DOHH2 (cell line): Measurements from ENCODE around the gene FAM151A.

Experiments used
- H3F3A ChIP-seq: fragments of 200-600 bp; sonication (generic), shearing (Covaris generic); 2 replicates; pipeline ENCODE4 v1.6.0; 2016; ENCODE audit warnings: antibody characterized with exemption, mild to moderate bottlenecking; ENCODE audit not compliant: control insufficient read depth, insufficient read depth
- H3K27ac ChIP-seq: fragments of 200-600 bp; sonication (generic); 2 replicates; pipeline ENCODE4 v1.5.1; 2014; ENCODE audit warnings: low read depth, mild to moderate bottlenecking, low read length, moderate library complexity
- H3K27me3 ChIP-seq: fragments of 200-600 bp; sonication (generic); 2 replicates; pipeline ENCODE4 v1.6.1; 2014; ENCODE audit warnings: mild to moderate bottlenecking, low read length, mixed read lengths; ENCODE audit not compliant: control insufficient read depth
- H3K36me3 ChIP-seq: fragments of 200-600 bp; sonication (generic); 2 replicates; pipeline ENCODE4 v1.6.1; 2014; ENCODE audit warnings: mild to moderate bottlenecking, low read length, moderate library complexity, mixed read lengths; ENCODE audit not compliant: control insufficient read depth
- H3K4me1 ChIP-seq: fragments of 200-600 bp; sonication (generic); 2 replicates; pipeline ENCODE4 v1.6.1; 2014; ENCODE audit warnings: mild to moderate bottlenecking, low read length, mixed read lengths; ENCODE audit not compliant: control insufficient read depth
- H3K4me2 ChIP-seq: fragments of 200-600 bp; sonication (generic); 2 replicates; pipeline ENCODE4 v1.6.0; 2014; ENCODE audit warnings: mild to moderate bottlenecking, low read length, moderate library complexity
- H3K4me3 ChIP-seq: fragments of 200-600 bp; sonication (generic); 2 replicates; pipeline ENCODE4 v1.5.1; 2014; ENCODE audit warnings: mild to moderate bottlenecking, low read length, mixed read lengths
- H3K79me2 ChIP-seq: fragments of 200-600 bp; sonication (generic); 2 replicates; pipeline ENCODE4 v1.6.1; 2014; ENCODE audit warnings: mild to moderate bottlenecking, low read length, mixed read lengths; ENCODE audit not compliant: control insufficient read depth
- H3K9me2 ChIP-seq: fragments of 200-600 bp; sonication (generic); replicated peaks from 2 replicates; pipeline ENCODE4 v1.6.1; 2014; ENCODE audit warnings: mild to moderate bottlenecking, low read length, mixed read lengths; ENCODE audit not compliant: control insufficient read depth
- H3K9me3 ChIP-seq: fragments of 200-600 bp; sonication (generic); 2 replicates; pipeline ENCODE4 v1.6.1; 2014; ENCODE audit warnings: antibody characterized with exemption, low read length, mixed read lengths; ENCODE audit not compliant: control insufficient read depth, insufficient read depth
- H4K20me1 ChIP-seq: fragments of 200-600 bp; sonication (generic); 2 replicates; pipeline ENCODE4 v1.6.0; 2014; ENCODE audit warnings: low read depth, mild to moderate bottlenecking, antibody characterized with exemption, low read length, moderate library complexity; ENCODE audit not compliant: control insufficient read depth, insufficient read depth
- CTCF ChIP-seq: fragments of 200-600 bp; sonication (generic); IDR thresholded peaks from one replicate; pipeline ENCODE4 v1.5.1; 2014; ENCODE audit warnings: antibody characterized with exemption, mild to moderate bottlenecking, low read depth, low read length; ENCODE audit not compliant: poor library complexity, severe bottlenecking
- EZH2phosphoT487 ChIP-seq: fragments of 200-600 bp; sonication (generic); IDR thresholded peaks from 2 replicates; pipeline ENCODE4 v1.6.1; 2017; ENCODE audit warnings: borderline replicate concordance, mild to moderate bottlenecking, antibody characterized with exemption, low read length, moderate library complexity, mixed read lengths

Gene FAM151A

GRCh38 chr1:54574158-54574778, 49.1 kb downstream of the FAM151A start:
- no peaks in the 10 kb centered on the region for H3K36me3 ChIP-seq
- no peaks in the 10 kb centered on the region for H4K20me1 ChIP-seq

GRCh38 chr1:54572542-54572850, 50.8 kb downstream of the FAM151A start:
- no peak overlapping the region for H3K4me2 ChIP-seq

More at GRCh38 chr1:54574158-54574778, 49.1 kb downstream of the FAM151A start:
- Histone ChIP-seq H3K4me1 (no peaks in the 10 kb centered on the region), H3K4me3 (no peak overlapping the region), H3K4me2 (no peak overlapping the region), H3K27ac (no peak overlapping the region), H3K9me2 (no peaks in the 10 kb centered on the region), H3K79me2 (no peaks in the 10 kb centered on the region), H3F3A (no peaks in the 10 kb centered on the region), H3K27me3 (no peaks in the 10 kb centered on the region), H3K9me3 (no peaks in the 10 kb centered on the region)
- TF ChIP-seq CTCF (no peak), EZH2phosphoT487 (no peak)

GRCh38 chr1:54571803-54572541, 51.4 kb downstream of the FAM151A start:
- no peak overlapping the region for H3K4me2 ChIP-seq
- no peaks in the 10 kb centered on the region for H3K79me2 ChIP-seq
- no peak overlapping the region for H3K27ac ChIP-seq
- H3K9me2 ChIP-seq: no peaks in the 10 kb centered on the region
- H3K36me3 ChIP-seq: no peaks in the 10 kb centered on the region
- H4K20me1 ChIP-seq: no peaks in the 10 kb centered on the region
- no peaks in the 10 kb centered on the region for H3F3A ChIP-seq
- TF ChIP-seq CTCF (no peak), EZH2phosphoT487 (no peak)
- H3K4me3 ChIP-seq: no peak overlapping the region
- H3K27me3 ChIP-seq: no peaks in the 10 kb centered on the region
- H3K9me3 ChIP-seq: no peaks in the 10 kb centered on the region
- H3K4me1 ChIP-seq: no peaks in the 10 kb centered on the region

More at GRCh38 chr1:54572542-54572850, 50.8 kb downstream of the FAM151A start:
- H3K9me2 ChIP-seq: no peaks in the 10 kb centered on the region
- no peaks in the 10 kb centered on the region for H3K4me1 ChIP-seq
- no peak overlapping the region for H3K27ac ChIP-seq
- H3K9me3 ChIP-seq: no peaks in the 10 kb centered on the region
- H3K79me2 ChIP-seq: no peaks in the 10 kb centered on the region
- no peak overlapping the region for H3K4me3 ChIP-seq
- TF ChIP-seq CTCF: no peak
- TF ChIP-seq EZH2phosphoT487: no peak
- H3K36me3 ChIP-seq: no peaks in the 10 kb centered on the region
- no peaks in the 10 kb centered on the region for H3F3A ChIP-seq
- no peaks in the 10 kb centered on the region for H3K27me3 ChIP-seq
- H4K20me1 ChIP-seq: no peaks in the 10 kb centered on the region
